ENCODE data around the gene ERBIN.

Gene ERBIN

DNA sequence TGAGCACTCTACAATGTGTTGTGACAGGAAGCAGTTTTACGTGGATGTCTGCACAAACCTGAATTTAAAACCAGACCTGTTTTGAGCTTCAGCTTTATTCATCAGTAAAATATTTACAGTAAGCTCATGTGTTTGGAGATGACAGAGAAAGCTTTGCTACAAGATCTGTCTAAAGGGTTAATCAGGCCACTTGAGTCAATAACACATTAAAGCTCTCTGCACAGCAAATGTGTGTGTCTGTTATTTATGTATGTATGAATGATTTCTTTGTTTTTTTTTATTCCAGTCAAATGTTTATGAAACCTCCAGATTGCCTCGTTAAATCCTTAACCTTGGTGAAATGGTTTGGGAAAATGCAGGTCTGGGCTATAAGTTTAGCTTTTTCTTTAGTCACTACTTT, 140.5 kb downstream of the ERBIN start:
- no peaks in the 10 kb centered on the region for H3F3A ChIP-seq (ENCODE audit: insufficient read depth, low read length)
- H4K20me1 ChIP-seq (ENCODE audit: insufficient read depth, low read length), result no peaks in the 10 kb centered on the region
- H3K27ac ChIP-seq (ENCODE audit: low read depth, low read length, poor library complexity, severe bottlenecking), result no peak overlapping the region
- H3K27me3 ChIP-seq (ENCODE audit: insufficient read depth, low read length), result no peaks in the 10 kb centered on the region
- no peaks in the 10 kb centered on the region for H3K9me3 ChIP-seq (ENCODE audit: low read length)
- H3K4me3 ChIP-seq (ENCODE audit: low read depth, low read length, poor library complexity, severe bottlenecking), result no peak overlapping the region
- H2AFZ ChIP-seq (ENCODE audit: low read length), result no peak overlapping the region
- H3K9ac ChIP-seq (ENCODE audit: low read length), result no peak overlapping the region
- TF ChIP-seq EZH2 (IDR thresholded peaks at IDR 0.05; ENCODE audit: borderline replicate concordance, low read length), result no peak
- TF ChIP-seq, protein P1, sequence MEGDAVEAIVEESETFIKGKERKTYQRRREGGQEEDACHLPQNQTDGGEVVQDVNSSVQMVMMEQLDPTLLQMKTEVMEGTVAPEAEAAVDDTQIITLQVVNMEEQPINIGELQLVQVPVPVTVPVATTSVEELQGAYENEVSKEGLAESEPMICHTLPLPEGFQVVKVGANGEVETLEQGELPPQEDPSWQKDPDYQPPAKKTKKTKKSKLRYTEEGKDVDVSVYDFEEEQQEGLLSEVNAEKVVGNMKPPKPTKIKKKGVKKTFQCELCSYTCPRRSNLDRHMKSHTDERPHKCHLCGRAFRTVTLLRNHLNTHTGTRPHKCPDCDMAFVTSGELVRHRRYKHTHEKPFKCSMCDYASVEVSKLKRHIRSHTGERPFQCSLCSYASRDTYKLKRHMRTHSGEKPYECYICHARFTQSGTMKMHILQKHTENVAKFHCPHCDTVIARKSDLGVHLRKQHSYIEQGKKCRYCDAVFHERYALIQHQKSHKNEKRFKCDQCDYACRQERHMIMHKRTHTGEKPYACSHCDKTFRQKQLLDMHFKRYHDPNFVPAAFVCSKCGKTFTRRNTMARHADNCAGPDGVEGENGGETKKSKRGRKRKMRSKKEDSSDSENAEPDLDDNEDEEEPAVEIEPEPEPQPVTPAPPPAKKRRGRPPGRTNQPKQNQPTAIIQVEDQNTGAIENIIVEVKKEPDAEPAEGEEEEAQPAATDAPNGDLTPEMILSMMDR (IDR thresholded peaks at IDR 0.05; ENCODE audit: low read length), result no peak
- no peaks in the 10 kb centered on the region for H3K79me2 ChIP-seq (ENCODE audit: insufficient read depth, low read length)
- no peak overlapping the region for H3K4me2 ChIP-seq (ENCODE audit: low read length)
- peaks cover 55% of the 10 kb centered on the region for H3K36me3 ChIP-seq (ENCODE audit: insufficient read depth, low read length)
- no peaks in the 10 kb centered on the region for H3K4me1 ChIP-seq (ENCODE audit: insufficient read depth, low read length, severe bottlenecking)
- no peaks in the 10 kb centered on the region for H3K9me2 ChIP-seq (ENCODE audit: low read depth, low read length)

DNA sequence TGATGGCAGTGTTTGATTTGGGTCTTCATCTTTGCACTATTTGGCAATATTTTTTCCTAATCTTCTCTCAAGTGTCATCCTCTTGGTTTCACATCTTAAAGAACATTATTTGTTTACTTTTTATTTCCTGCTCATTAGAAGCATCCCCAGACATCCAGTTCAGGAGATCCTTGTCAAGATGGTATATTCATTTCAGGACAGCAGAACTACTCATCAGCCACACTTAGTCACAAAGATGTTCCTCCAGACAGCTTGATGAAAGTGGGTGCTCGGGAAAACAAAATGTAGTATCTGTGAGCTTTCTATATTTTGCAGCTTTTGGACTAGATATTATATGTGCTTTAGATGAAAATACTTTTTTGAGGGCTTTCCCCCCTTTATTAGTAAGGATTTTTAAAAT, 145.7 kb downstream of the ERBIN start:
- H2AFZ ChIP-seq (ENCODE audit: low read length), result no peak overlapping the region
- H3K27me3 ChIP-seq (ENCODE audit: insufficient read depth, low read length), result no peaks in the 10 kb centered on the region
- no peaks in the 10 kb centered on the region for H4K20me1 ChIP-seq (ENCODE audit: insufficient read depth, low read length)
- H3K4me1 ChIP-seq (ENCODE audit: insufficient read depth, low read length, severe bottlenecking), result no peaks in the 10 kb centered on the region
- no peaks in the 10 kb centered on the region for H3K9me2 ChIP-seq (ENCODE audit: low read depth, low read length)
- no peaks in the 10 kb centered on the region for H3K9me3 ChIP-seq (ENCODE audit: low read length)
- H3K4me3 ChIP-seq (ENCODE audit: low read depth, low read length, poor library complexity, severe bottlenecking), result no peak overlapping the region
- peaks cover 60% of the 10 kb centered on the region for H3K36me3 ChIP-seq (ENCODE audit: insufficient read depth, low read length)
- H3K9ac ChIP-seq (ENCODE audit: low read length), result no peak overlapping the region
- TF ChIP-seq EZH2 (IDR thresholded peaks at IDR 0.05; ENCODE audit: borderline replicate concordance, low read length), result no peak
- TF ChIP-seq, protein P1 (IDR thresholded peaks at IDR 0.05; ENCODE audit: low read length), result no peak
- no peak overlapping the region for H3K27ac ChIP-seq (ENCODE audit: low read depth, low read length, poor library complexity, severe bottlenecking)
- no peaks in the 10 kb centered on the region for H3K79me2 ChIP-seq (ENCODE audit: insufficient read depth, low read length)
- H3F3A ChIP-seq (ENCODE audit: insufficient read depth, low read length), result no peaks in the 10 kb centered on the region
- H3K4me2 ChIP-seq (ENCODE audit: low read length), result no peak overlapping the region

DNA sequence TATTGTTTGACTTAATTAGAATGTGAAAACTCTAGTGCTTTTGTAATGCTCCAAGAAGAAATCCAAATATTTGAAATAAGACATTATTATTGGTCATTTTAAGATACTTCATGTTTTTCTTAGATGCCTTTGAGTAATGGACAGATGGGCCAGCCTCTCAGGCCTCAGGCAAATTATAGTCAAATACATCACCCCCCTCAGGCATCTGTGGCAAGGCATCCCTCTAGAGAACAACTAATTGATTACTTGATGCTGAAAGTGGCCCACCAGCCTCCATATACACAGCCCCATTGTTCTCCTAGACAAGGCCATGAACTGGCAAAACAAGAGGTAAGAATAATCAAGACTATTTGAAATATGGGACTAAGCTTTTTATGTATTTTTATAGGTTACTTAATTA, 148.5 kb downstream of the ERBIN start:
- H3K27me3 ChIP-seq (ENCODE audit: insufficient read depth, low read length), result no peaks in the 10 kb centered on the region
- H3F3A ChIP-seq (ENCODE audit: insufficient read depth, low read length), result no peaks in the 10 kb centered on the region
- no peak overlapping the region for H3K27ac ChIP-seq (ENCODE audit: low read depth, low read length, poor library complexity, severe bottlenecking)
- H3K4me2 ChIP-seq (ENCODE audit: low read length), result no peak overlapping the region
- H3K79me2 ChIP-seq (ENCODE audit: insufficient read depth, low read length), result no peaks in the 10 kb centered on the region
- H3K4me3 ChIP-seq (ENCODE audit: low read depth, low read length, poor library complexity, severe bottlenecking), result no peak overlapping the region
- H3K9me2 ChIP-seq (ENCODE audit: low read depth, low read length), result no peaks in the 10 kb centered on the region
- no peaks in the 10 kb centered on the region for H4K20me1 ChIP-seq (ENCODE audit: insufficient read depth, low read length)
- TF ChIP-seq, protein P1 (IDR thresholded peaks at IDR 0.05; ENCODE audit: low read length), result no peak
- TF ChIP-seq EZH2 (IDR thresholded peaks at IDR 0.05; ENCODE audit: borderline replicate concordance, low read length), result no peak
- H3K9me3 ChIP-seq (ENCODE audit: low read length), result no peaks in the 10 kb centered on the region
- H3K9ac ChIP-seq (ENCODE audit: low read length), result no peak overlapping the region
- no peak overlapping the region for H2AFZ ChIP-seq (ENCODE audit: low read length)
- H3K36me3 ChIP-seq (ENCODE audit: insufficient read depth, low read length), result peaks cover 65% of the 10 kb centered on the region
- no peaks in the 10 kb centered on the region for H3K4me1 ChIP-seq (ENCODE audit: insufficient read depth, low read length, severe bottlenecking)

All from OCI-LY1 (cell line).